Endothelial cell (in vitro differentiated cells): ENCODE results near the gene SGSM2. TPM values are rescaled to one million over a fixed set of nuclear protein-coding genes. Genes with fewer than 3 reads are reported as not detected.

Experiments used
- DNase-seq: peaks from one replicate; pipeline ENCODE4 v3.0.0; 2021; ENCODE audit warnings: low spot score
- H3K27ac Mint-ChIP-seq: one replicate; pipeline ENCODE4 v1.8.0; 2021; ENCODE audit warnings: mixed read lengths, inconsistent platforms; ENCODE audit not compliant: unreplicated experiment
- H3K27me3 Mint-ChIP-seq: one replicate; pipeline ENCODE4 v1.8.0; 2021; ENCODE audit warnings: mild to moderate bottlenecking, moderate library complexity, mixed read lengths, inconsistent platforms; ENCODE audit not compliant: unreplicated experiment
- H3K36me3 Mint-ChIP-seq: one replicate; pipeline ENCODE4 v1.8.0; 2021; ENCODE audit warnings: mild to moderate bottlenecking, low read depth, mixed read lengths, inconsistent platforms; ENCODE audit not compliant: unreplicated experiment
- H3K4me1 Mint-ChIP-seq: one replicate; pipeline ENCODE4 v1.8.0; 2021; ENCODE audit warnings: mild to moderate bottlenecking, mixed read lengths, inconsistent platforms; ENCODE audit not compliant: unreplicated experiment
- H3K4me3 Mint-ChIP-seq: one replicate; pipeline ENCODE4 v1.8.0; 2021; ENCODE audit warnings: mild to moderate bottlenecking, mixed read lengths, inconsistent platforms; ENCODE audit not compliant: unreplicated experiment
- H3K9me3 Mint-ChIP-seq: one replicate; pipeline ENCODE4 v1.8.0; 2021; ENCODE audit warnings: mixed read lengths, inconsistent platforms; ENCODE audit not compliant: unreplicated experiment
- total RNA-seq: library from RNA; stranded (reverse); fragmentation: NEBNext Ultra II Directional; extraction: Animal tissue kit (Norgen Biotek cat#: 25700); gene quantifications from one replicate; pipeline ENCODE4 v1.2.1, GENCODE V29; 2021; ENCODE audit not compliant: unreplicated experiment
- TF ChIP-seq, protein P1 (sequence below): fragments of 200-600 bp; sonication (generic); IDR thresholded peaks from one replicate; pipeline ENCODE4 v1.5.0; 2021; ENCODE audit warnings: antibody characterized with exemption; ENCODE audit not compliant: unreplicated experiment

SGSM2 gene
- total RNA-seq, 1 donor from 2014 or later = 65.4 TPM

DNA sequence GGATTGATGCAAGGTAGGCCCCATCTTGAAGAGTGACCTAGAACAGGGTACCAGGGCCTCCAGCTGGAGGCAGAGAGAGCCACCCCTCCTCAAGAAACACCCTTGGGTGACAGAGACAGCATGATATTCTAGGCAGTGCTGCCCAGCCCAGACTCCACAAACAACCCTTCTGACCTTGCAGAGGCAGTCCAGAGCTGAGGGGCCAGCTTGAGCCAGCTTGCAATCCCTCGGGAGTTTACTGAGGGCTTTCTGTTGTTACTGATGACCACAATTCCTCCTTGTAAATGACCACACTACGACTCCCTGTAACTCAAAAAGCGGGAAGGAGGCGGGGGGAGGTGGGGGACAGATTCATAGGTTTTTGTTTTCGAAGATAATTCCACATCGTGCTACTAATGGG is 82.2 kb downstream of the SGSM2 start:
- Mint-ChIP-seq H3K27me3 (peaks cover 9% of the 10 kb centered on the region), H3K27ac (no peak overlapping the region), H3K4me3 (no peak overlapping the region), H3K9me3 (no peaks in the 10 kb centered on the region), H3K4me1 (no peaks in the 10 kb centered on the region), H3K36me3 (peaks cover 19% of the 10 kb centered on the region)
- no peak for DNase-seq
- TF ChIP-seq, protein P1, sequence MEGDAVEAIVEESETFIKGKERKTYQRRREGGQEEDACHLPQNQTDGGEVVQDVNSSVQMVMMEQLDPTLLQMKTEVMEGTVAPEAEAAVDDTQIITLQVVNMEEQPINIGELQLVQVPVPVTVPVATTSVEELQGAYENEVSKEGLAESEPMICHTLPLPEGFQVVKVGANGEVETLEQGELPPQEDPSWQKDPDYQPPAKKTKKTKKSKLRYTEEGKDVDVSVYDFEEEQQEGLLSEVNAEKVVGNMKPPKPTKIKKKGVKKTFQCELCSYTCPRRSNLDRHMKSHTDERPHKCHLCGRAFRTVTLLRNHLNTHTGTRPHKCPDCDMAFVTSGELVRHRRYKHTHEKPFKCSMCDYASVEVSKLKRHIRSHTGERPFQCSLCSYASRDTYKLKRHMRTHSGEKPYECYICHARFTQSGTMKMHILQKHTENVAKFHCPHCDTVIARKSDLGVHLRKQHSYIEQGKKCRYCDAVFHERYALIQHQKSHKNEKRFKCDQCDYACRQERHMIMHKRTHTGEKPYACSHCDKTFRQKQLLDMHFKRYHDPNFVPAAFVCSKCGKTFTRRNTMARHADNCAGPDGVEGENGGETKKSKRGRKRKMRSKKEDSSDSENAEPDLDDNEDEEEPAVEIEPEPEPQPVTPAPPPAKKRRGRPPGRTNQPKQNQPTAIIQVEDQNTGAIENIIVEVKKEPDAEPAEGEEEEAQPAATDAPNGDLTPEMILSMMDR = no peak

DNA sequence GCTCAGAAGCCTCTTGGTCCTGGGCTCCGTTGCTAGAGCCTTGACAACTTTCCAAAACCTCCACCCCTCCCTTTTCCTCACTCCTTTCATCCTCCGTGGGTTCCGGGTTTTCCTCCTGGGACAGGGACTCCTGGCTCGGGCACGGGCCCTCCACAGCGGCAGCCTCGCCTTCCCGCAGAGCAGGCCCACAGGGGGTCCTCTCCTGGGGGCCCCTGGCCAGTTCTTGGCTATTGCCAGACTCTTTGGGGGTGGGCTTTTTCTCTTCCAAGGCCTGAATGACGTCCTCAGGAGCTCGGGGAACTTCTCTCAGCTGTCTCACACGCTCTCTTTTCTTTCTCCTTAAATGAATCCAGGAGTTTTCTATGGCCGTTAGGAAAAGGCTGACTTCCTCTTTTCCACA is 82.9 kb downstream of the SGSM2 start:
- TF ChIP-seq, protein P1 = no peak
- Mint-ChIP-seq H3K27ac (peak overlapping the region; percentile 12), H3K36me3 (peaks cover 19% of the 10 kb centered on the region), H3K4me3 (no peak overlapping the region), H3K9me3 (no peaks in the 10 kb centered on the region), H3K27me3 (peaks cover 7% of the 10 kb centered on the region), H3K4me1 (no peaks in the 10 kb centered on the region)
- DNase-seq = no peak

DNA sequence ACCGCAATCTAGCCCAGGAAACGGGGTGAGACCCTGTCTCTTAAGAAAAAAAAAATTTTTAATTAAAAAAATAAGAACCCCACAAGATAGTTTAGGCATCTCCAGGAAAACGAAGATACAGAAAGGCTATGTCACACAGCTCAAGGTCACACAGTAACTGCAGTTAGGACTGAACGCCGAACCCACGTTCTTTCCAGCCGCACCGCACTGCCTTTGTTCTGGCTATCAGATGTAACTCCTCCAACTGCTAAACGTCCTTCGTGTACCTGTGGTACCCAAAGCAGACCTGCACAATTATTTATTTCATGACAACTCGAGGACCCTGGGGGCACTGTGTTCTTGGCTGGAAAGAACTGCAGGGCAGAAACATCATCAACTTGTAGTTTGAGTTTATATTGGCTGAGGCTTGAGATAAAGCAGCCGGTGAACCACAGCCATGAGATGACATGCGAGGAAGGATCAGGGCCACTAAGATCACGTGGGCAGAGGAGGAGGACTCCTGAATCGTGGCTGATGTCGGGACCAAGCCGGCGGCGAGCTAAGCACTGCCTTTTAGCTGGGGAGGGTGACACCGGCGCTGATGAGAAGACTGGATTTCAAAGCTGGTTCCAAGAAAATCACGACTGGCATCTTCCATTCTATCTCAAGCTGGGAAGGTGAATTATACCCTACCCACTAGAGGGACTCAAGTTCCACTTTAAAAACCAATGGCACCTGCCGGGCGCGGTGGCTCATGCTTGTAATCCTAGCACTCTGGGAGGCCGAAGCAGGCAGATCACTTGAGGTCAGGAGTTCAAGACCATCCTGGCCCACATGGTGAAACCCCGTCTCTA is 84.2 kb downstream of the SGSM2 start:
- no peaks in the 10 kb centered on the region for H3K9me3 Mint-ChIP-seq
- no peak overlapping the region for H3K27ac Mint-ChIP-seq
- H3K4me1 Mint-ChIP-seq = no peaks in the 10 kb centered on the region
- TF ChIP-seq, protein P1 = no peak
- H3K27me3 Mint-ChIP-seq = peaks cover 6% of the 10 kb centered on the region
- no peak overlapping the region for H3K4me3 Mint-ChIP-seq
- DNase-seq = no peak
- peaks cover 23% of the 10 kb centered on the region for H3K36me3 Mint-ChIP-seq

DNA sequence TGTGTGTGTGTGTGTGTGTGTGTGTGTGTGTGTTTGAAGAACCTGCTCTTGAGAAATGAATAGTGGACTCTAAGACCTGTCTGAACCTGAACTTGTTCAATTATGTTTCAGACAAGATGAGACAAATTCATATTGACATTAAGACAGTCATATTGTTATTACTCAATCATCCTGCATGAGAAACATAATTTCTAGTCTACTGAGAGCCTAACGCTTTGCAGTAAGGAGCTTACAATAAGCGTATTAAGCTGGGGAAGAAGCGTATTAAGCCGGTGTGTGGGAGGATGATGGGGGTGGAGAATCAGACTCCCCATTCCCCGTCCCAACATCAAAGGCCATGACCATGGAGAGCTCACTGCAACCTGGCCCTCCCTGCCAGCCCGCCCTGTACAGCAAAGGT is 86.0 kb downstream of the SGSM2 start:
- no peak overlapping the region for H3K27ac Mint-ChIP-seq
- no peaks in the 10 kb centered on the region for H3K9me3 Mint-ChIP-seq
- H3K4me1 Mint-ChIP-seq = peaks cover 9% of the 10 kb centered on the region
- TF ChIP-seq, protein P1 = no peak
- no peak overlapping the region for H3K4me3 Mint-ChIP-seq
- no peak for DNase-seq
- H3K36me3 Mint-ChIP-seq = peaks cover 20% of the 10 kb centered on the region
- H3K27me3 Mint-ChIP-seq = peaks cover 6% of the 10 kb centered on the region

DNA sequence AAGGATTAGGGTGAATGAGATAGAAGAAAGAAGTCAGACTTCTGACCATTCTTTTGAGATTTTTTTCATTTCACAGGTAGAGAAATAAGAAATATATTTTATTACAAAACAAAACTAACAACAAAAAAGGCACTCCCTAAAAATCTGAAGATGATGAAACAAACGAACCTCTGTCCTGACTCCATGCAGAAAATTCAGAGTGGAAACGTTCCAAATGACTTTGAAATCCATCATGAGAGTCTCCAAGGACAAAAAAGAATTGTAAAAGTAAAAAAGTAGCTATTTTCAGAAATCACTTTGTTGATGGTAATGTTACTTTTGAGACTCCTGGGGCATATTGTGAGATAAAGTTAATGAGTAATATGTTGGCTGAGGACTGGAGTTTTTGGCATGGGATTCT is 89.9 kb downstream of the SGSM2 start:
- Mint-ChIP-seq H3K4me1 (peaks cover 9% of the 10 kb centered on the region), H3K27me3 (peaks cover 3% of the 10 kb centered on the region), H3K9me3 (no peaks in the 10 kb centered on the region), H3K36me3 (peaks cover 5% of the 10 kb centered on the region), H3K27ac (no peak overlapping the region), H3K4me3 (no peak overlapping the region)
- TF ChIP-seq, protein P1 = no peak
- DNase-seq = no peak
